HG03521 (cell line): ENCODE data around the gene SESN3.

Source experiments
- ATAC-seq: cut with Tn5 transposase; IDR thresholded peaks from one replicate; pipeline ENCODE4 v1.9.1; 2021; ENCODE audit warnings: mild to moderate bottlenecking, moderate library complexity; ENCODE audit not compliant: unreplicated experiment

The SESN3 gene

DNA sequence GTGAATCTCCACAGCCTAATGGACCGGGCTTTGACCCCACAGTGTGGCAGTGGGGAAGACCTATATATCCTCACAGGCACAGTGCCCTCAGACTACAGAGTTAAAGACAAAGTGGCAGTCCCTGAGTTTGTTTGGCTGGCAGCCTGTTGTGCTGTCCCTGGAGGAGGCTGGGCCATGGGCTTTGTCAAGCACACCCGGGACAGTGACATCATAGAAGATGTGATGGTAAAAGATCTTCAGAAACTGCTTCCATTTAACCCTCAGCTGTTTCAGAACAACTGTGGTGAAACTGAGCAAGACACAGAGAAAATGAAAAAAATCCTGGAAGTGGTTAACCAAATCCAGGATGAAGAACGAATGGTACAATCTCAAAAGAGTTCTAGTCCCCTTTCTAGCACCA lies 102.4 kb downstream of the SESN3 start:
- ATAC-seq = no peak

DNA sequence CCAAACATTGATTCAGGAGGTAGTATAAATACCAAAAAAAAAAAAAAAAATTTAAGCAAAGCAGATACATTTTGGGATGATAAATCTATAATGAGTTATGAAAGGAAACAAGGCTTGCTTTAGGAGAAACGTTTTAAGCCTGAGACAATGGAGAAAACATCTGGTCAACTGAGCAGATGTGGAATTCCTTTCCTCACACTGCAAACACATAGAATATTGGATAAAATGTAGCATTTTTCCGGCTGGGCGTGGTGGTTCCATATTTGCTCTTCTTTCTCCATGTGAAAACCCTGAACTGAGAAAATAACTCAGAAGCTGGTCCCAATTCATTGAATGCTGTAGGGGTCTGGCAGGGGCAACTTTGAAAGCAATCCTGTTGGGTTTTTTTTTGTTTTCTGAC lies 107.4 kb downstream of the SESN3 start:
- ATAC-seq = no peak

DNA sequence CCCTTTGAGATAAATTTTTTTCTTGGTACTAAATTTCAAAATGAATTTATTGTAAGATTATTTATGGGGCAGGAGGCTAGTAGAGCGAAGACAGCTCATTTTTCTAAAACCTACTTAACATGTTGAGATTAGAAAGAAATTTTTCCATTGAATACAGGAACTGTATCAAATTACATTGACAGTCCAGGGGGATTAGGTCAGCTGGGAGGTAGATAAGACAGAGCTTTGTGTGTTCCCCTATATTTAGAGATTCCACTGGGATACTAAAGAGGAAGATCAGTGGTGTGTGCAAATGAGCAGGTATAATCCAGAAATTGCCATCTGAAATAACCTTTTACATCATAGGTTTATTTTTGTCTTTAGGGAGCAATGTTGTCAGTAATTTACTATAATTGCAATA lies 109.3 kb downstream of the SESN3 start:
- no peak for ATAC-seq

DNA sequence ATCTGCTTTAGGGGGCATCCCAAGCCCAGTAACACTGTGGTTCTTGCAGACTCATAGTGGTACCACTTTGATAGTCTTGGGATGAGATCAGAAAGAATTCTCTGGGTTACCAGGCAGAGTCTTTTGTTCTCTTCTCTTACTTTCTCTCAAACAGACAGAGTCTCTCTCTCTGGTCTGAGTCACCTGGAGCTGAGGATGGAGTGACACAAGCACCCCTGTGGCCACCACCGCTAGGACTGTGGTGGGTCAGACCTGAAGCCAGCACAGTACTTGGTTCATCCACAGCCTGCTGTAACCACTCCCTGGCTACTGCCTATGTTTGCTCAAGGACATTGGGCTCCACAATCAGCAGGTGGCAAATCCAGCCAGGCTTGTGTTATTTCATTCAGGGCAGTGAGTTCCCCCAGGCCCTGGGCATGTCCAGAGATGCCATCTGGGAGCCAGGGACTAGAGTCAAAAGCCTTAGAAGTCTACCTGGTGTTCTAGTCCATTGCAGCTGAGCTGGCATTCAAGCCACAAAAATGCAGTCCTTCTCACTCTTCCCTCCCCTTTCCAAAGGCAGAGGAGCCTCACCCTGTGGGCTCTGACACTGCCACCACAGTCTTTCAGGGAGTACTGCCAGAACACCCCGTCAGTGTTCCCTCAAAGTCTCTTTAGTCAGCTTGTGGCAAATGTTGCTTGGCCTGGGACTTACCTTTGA lies 111.5 kb downstream of the SESN3 start:
- ATAC-seq = no peak

DNA sequence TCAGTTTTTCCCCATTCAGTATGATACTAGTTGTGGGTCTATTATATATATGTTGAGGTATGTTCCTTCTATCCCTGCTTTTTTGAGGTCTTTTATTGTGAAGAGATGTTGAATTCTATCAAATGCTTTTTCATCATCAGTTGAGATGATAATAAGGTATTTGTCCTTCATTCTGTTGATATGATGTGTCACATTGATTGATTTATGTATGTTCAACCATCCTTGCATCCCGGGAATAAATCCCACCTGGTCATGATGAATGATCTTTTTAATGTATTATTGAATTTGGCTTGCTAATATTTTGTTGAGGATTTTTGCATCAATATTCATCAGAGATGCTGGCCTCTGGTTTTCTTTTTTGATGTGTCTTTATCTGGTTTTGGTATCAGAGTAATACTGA lies 115.4 kb downstream of the SESN3 start:
- ATAC-seq = no peak
